ENCODE results near the gene TNNI2. TPM values are rescaled to one million over a fixed set of nuclear protein-coding genes. Genes with fewer than 3 reads are reported as not detected.
"Not testable (repeated sequence)": the region's sequence is repeated elsewhere in the genome, so short reads cannot be mapped to it uniquely, and the experiment has no call there.

The TNNI2 gene
- total RNA-seq, 1 experiment from 2014 or later: not detected

DNA sequence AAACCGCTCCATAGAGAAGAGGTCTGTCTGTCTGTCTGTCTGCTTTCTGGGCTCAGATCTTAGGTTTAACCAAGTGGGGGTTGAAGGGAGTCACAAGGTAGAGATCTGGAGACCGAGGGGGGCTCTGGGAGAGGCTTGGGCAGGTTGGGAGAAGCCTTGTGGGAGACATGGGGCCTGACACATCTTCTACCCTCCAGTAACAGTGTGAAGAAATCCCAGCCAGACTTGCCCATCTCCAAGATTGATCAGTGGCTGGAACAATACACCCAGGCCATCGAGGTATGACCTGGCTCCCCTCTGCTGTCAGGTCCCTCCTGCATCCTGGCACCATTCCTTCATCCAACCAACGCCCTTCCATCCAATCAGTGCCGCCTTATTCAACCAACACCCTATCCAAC lies 45.5 kb downstream of the TNNI2 start:
- Histone ChIP-seq H3K56ac (ENCODE audit: insufficient read length, low read depth, low read length) (no peak overlapping the region), H4K8ac (replicated peaks; ENCODE audit: insufficient read length, low read depth, low read length) (no peak overlapping the region), H3K79me1 (ENCODE audit: insufficient read depth, low read depth, low read length, poor library complexity, severe bottlenecking) (no peaks in the 10 kb centered on the region), H3K18ac (ENCODE audit: insufficient read length, low read depth, low read length) (no peak overlapping the region), H2AK5ac (ENCODE audit: insufficient read length, low read length) (no peak overlapping the region), H2BK12ac (ENCODE audit: insufficient read length, low read depth, low read length) (no peak overlapping the region), H3K9ac (ENCODE audit: extremely low read depth, insufficient read length, low read length) (no peak overlapping the region), H2AFZ (ENCODE audit: low read length) (no peak overlapping the region), H3K23me2 (ENCODE audit: insufficient read length, low read depth, low read length, poor library complexity, severe bottlenecking) (no peaks in the 10 kb centered on the region), H2BK120ac (ENCODE audit: low read depth, low read length, poor library complexity, severe bottlenecking) (no peak overlapping the region), H2BK20ac (ENCODE audit: low read depth, low read length, poor library complexity, severe bottlenecking) (no peak overlapping the region), H3K23ac (ENCODE audit: insufficient read length, low read depth, low read length) (no peak overlapping the region), H2BK5ac (ENCODE audit: insufficient read length, low read length) (no peak overlapping the region), H4K20me1 (ENCODE audit: control insufficient read depth, insufficient read depth, insufficient read length) (no peaks in the 10 kb centered on the region), H3K9me3 (ENCODE audit: control insufficient read depth, low read depth, low read length) (no peaks in the 10 kb centered on the region), H3K14ac (ENCODE audit: insufficient read depth, low read length) (no peak overlapping the region), H3K27me3 (ENCODE audit: insufficient read depth, low read length) (no peaks in the 10 kb centered on the region), H4K91ac (ENCODE audit: insufficient read length, low read depth, low read length) (no peak overlapping the region), H3K4me2 (ENCODE audit: insufficient read depth, insufficient read length, low read length) (no peak overlapping the region), H3T11ph (ENCODE audit: low read length) (no peak overlapping the region), H3K4ac (ENCODE audit: low read depth, low read length) (no peak overlapping the region), H2BK15ac (ENCODE audit: low read depth, low read length) (no peak overlapping the region), H4K5ac (ENCODE audit: insufficient read length, low read depth, low read length) (no peak overlapping the region), H3K79me2 (ENCODE audit: insufficient read depth, low read length) (no peaks in the 10 kb centered on the region), H3K4me1 (ENCODE audit: insufficient read depth, low read length) (no peaks in the 10 kb centered on the region), H3K27ac (ENCODE audit: insufficient read length, low read depth, low read length) (no peak overlapping the region)
- no peak for TF ChIP-seq CTCF (conservative IDR thresholded peaks at IDR 0.05)
- Mint-ChIP-seq H3K27ac (no peak overlapping the region), H3K4me1 (no peaks in the 10 kb centered on the region), H3K27me3 (ENCODE audit: low read depth) (peaks cover 18% of the 10 kb centered on the region), H3K36me3 (ENCODE audit: insufficient read depth in 1 of 3, low read depth in 3 of 3) (no peaks in the 10 kb centered on the region), H3K9me3 (no peaks in the 10 kb centered on the region), H3K4me3 (no peak overlapping the region)
- DNase-seq: no peak
- no CpG with 5 or more reads among the region's 5 CpGs for WGBS (ENCODE audit: extremely low coverage, insufficient read length, low lambda C conversion rate)

DNA sequence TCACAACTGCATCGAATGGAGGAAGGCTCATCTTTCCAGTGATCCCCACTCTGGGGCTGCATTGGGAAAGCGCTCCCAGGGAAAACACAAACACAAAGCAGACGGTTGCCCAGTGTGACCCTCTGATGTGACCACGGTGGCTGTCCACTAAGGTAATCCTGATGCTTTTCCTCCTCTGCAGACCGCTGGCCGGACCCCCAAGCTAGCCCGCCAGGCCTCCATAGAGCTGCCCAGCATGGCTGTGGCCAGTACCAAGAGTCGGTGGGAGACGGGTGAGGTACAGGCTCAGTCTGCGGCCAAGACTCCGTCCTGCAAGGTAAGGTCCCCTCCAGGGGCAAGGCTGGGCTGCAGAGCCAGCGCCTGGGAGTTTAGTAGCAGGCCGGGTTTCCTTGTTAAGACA lies 47.8 kb downstream of the TNNI2 start:
- H3K9me3 Mint-ChIP-seq; H3K27ac ChIP-seq (ENCODE audit: insufficient read length, low read depth, low read length); H3K4me2 ChIP-seq (ENCODE audit: insufficient read depth, insufficient read length, low read length); H2BK12ac ChIP-seq (ENCODE audit: insufficient read length, low read depth, low read length); H4K5ac ChIP-seq (ENCODE audit: insufficient read length, low read depth, low read length); H3K23me2 ChIP-seq (ENCODE audit: insufficient read length, low read depth, low read length, poor library complexity, severe bottlenecking); H3K23ac ChIP-seq (ENCODE audit: insufficient read length, low read depth, low read length); H4K8ac ChIP-seq (replicated peaks; ENCODE audit: insufficient read length, low read depth, low read length); H3K79me2 ChIP-seq (ENCODE audit: insufficient read depth, low read length); H3K36me3 Mint-ChIP-seq (ENCODE audit: insufficient read depth in 1 of 3, low read depth in 3 of 3); H3K4me3 Mint-ChIP-seq; H2BK5ac ChIP-seq (ENCODE audit: insufficient read length, low read length); H2BK120ac ChIP-seq (ENCODE audit: low read depth, low read length, poor library complexity, severe bottlenecking); H3K4me1 Mint-ChIP-seq; H3K14ac ChIP-seq (ENCODE audit: insufficient read depth, low read length); H3K18ac ChIP-seq (ENCODE audit: insufficient read length, low read depth, low read length); H3T11ph ChIP-seq (ENCODE audit: low read length); DNase-seq; H3K79me1 ChIP-seq (ENCODE audit: insufficient read depth, low read depth, low read length, poor library complexity, severe bottlenecking); H3K27ac Mint-ChIP-seq; H3K27me3 ChIP-seq (ENCODE audit: insufficient read depth, low read length); H3K4me1 ChIP-seq (ENCODE audit: insufficient read depth, low read length); H3K9ac ChIP-seq (ENCODE audit: extremely low read depth, insufficient read length, low read length); H2AFZ ChIP-seq (ENCODE audit: low read length); H2BK20ac ChIP-seq (ENCODE audit: low read depth, low read length, poor library complexity, severe bottlenecking); H3K9me3 ChIP-seq (ENCODE audit: control insufficient read depth, low read depth, low read length); H3K4ac ChIP-seq (ENCODE audit: low read depth, low read length); H2AK5ac ChIP-seq (ENCODE audit: insufficient read length, low read length); H4K20me1 ChIP-seq (ENCODE audit: control insufficient read depth, insufficient read depth, insufficient read length); H4K91ac ChIP-seq (ENCODE audit: insufficient read length, low read depth, low read length); H3K56ac ChIP-seq (ENCODE audit: insufficient read length, low read depth, low read length); H2BK15ac ChIP-seq (ENCODE audit: low read depth, low read length): not testable (repeated sequence)
- WGBS (ENCODE audit: extremely low coverage, insufficient read length, low lambda C conversion rate): no CpG with 5 or more reads among the region's 13 CpGs
- peaks cover 18% of the 10 kb centered on the region for H3K27me3 Mint-ChIP-seq (ENCODE audit: low read depth)

All from H9 (cell line).